Coronary artery (tissue), 2 donors: ENCODE results near the gene EIF4A2.

Experiments
- DNase-seq: peaks from one replicate; pipeline ENCODE4 v3.0.0-alpha.2; 2017; ENCODE audit warnings: low spot score
- H3K27ac ChIP-seq, 2 donors: fragments of 200-600 bp; sonication (generic); one replicate each; pipeline ENCODE4 v1.5.1; 2016 to 2019
- H3K4me3 ChIP-seq: fragments of 200-600 bp; sonication (generic); 2 replicates; pipeline ENCODE4 v1.5.1; 2016; ENCODE audit warnings: mild to moderate bottlenecking, moderate library complexity
- CTCF ChIP-seq: fragments of 200-600 bp; sonication (generic); IDR thresholded peaks from one replicate; pipeline ENCODE4 v1.5.1; 2019; ENCODE audit warnings: antibody characterized with exemption

The EIF4A2 gene

DNA sequence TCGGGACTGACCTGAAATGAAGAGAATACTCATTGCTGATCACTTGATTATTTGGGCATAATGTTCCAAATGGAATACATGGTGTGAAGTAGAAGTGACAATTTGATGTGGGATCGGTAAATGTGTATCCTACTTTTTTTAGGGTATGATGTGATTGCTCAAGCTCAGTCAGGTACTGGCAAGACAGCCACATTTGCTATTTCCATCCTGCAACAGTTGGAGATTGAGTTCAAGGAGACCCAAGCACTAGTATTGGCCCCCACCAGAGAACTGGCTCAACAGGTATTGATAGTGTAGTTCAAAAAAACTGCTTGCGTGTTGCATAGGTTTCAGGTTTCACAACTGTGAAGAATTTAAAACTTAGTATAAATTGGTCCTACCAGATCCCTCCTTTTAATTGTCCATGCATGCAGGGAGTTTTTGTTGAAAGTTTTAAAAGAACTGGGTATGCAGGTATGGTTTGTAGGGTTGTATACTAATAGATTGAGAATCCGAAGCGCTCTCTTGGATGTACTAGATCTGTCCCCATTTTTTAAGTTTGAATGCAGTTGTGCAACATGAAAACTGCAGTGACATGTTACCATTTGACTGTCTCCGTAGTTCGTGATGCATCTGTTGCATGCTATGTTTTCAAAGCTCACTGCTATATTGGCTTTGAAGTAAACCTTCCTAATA lies 1.6 kb downstream of the EIF4A2 start:
- Histone ChIP-seq H3K27ac (peak overlapping the region; percentile 96 to 98), H3K4me3 (peak overlapping the region; percentile 96)
- TF ChIP-seq CTCF: no peak
- DNase-seq: no peak

DNA sequence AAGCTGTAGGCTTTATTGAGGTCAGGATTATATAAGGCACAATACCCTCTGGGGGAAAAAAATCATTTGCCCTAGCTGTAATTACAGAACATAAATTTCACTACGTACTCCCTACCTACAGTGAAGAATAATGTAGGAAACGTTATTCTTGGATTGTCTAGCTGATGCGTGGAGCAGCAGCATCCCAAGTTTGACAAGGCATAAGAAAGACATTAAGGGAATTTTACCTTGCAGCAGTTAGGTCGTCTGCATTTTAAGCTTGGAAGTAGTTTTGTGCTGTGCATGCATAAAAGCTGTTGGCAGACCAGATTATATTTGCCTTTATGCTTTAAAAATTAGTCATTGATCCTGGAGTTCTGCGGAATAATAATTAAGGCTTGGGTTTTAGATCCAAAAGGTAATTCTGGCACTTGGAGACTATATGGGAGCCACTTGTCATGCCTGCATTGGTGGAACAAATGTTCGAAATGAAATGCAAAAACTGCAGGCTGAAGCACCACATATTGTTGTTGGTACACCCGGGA lies 2.2 kb downstream of the EIF4A2 start:
- no peak for TF ChIP-seq CTCF
- peak overlapping the region; percentile 96 for H3K4me3 ChIP-seq
- H3K27ac ChIP-seq: no peak overlapping the region
- no peak for DNase-seq

GRCh38 chr3:186786922-186787321 lies 3.5 kb downstream of the EIF4A2 start:
- peak overlapping the region; percentile 96 for H3K4me3 ChIP-seq
- no peak for TF ChIP-seq CTCF
- no peak for DNase-seq
- H3K27ac ChIP-seq: no peak overlapping the region

- TF ChIP-seq CTCF: no peak
- H3K27ac ChIP-seq: no peak overlapping the region
- peak overlapping the region; percentile 96 for H3K4me3 ChIP-seq
- DNase-seq: no peak
Observed at GRCh38 chr3:186787642-186788481, 4.5 kb downstream of the EIF4A2 start.

DNA sequence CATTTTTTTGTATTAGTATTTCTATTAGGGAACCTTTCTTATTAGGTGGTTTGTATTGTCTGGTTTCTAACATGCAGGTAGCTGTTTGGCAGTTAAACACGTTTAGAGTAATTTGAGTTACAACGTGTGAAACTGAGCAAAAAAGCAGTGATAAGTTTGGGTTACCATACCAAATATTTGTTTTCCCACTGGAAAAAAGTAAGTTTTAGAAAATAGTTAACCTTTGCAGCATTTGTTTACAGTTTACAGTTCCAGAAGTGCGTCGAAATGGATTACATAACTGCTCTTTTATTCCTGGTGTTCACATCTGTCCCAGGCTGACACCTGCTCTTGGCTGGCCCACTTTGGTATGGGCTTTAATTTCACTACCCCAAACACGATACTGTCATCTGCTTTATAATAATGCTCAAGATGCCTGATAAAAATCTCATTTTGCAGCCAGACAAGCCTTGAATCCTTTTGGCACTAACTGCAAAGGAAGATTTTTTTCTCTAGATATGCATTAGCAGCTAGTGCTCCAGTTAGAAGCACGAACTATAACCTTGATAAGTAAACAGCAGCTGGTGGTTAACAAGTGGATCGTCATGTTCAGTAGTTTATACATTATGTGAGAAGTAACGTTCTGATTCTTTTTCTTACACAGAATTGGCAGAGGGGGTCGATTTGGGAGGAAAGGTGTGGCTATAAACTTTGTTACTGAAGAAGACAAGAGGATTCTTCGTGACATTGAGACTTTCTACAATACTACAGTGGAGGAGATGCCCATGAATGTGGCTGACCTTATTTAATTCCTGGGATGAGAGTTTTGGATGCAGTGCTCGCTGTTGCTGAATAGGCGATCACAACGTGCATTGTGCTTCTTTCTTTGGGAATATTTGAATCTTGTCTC lies 5.3 kb downstream of the EIF4A2 start:
- Histone ChIP-seq H3K27ac (no peak overlapping the region), H3K4me3 (no peak overlapping the region)
- no peak for DNase-seq
- no peak for TF ChIP-seq CTCF

- DNase-seq: no peak
- Histone ChIP-seq H3K27ac (no peak overlapping the region), H3K4me3 (no peak overlapping the region)
- no peak for TF ChIP-seq CTCF
Observed at GRCh38 chr3:186789554-186790260, 6.3 kb downstream of the EIF4A2 start.
